ENCODE measurements around the gene LRRIQ4.
A peak's percentile ranks its signal among the peaks of the same experiment; 100 is the strongest.

LRRIQ4 gene

DNA sequence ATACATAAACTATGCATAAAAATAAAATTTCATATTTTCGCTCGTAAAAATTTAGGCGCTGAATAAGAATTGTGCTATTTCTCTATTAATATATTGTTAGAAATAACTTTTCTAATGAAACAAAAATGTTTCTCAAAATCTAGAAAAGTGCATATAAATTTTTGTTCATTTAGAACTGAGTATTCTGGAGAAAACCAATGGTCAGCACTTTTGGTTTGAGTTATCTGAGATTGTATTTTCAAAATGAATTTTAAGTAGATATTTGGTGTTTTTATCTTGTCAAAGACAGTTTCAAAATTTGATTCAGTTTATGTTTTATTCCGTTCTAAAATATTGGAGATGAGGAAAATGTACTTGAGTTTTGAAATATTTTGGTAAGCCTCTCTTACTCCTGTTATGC, 25.6 kb upstream of the LRRIQ4 start:
- DNase-seq (ENCODE audit: low read depth), result no peak
- TF ChIP-seq, protein P1, sequence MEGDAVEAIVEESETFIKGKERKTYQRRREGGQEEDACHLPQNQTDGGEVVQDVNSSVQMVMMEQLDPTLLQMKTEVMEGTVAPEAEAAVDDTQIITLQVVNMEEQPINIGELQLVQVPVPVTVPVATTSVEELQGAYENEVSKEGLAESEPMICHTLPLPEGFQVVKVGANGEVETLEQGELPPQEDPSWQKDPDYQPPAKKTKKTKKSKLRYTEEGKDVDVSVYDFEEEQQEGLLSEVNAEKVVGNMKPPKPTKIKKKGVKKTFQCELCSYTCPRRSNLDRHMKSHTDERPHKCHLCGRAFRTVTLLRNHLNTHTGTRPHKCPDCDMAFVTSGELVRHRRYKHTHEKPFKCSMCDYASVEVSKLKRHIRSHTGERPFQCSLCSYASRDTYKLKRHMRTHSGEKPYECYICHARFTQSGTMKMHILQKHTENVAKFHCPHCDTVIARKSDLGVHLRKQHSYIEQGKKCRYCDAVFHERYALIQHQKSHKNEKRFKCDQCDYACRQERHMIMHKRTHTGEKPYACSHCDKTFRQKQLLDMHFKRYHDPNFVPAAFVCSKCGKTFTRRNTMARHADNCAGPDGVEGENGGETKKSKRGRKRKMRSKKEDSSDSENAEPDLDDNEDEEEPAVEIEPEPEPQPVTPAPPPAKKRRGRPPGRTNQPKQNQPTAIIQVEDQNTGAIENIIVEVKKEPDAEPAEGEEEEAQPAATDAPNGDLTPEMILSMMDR (conservative IDR thresholded peaks at IDR 0.05; ENCODE audit: control insufficient read depth, insufficient read depth, low read depth, low read length), result no peak
- no peak overlapping the region for H3K4me3 ChIP-seq (ENCODE audit: control insufficient read depth, low read depth, low read length)

DNA sequence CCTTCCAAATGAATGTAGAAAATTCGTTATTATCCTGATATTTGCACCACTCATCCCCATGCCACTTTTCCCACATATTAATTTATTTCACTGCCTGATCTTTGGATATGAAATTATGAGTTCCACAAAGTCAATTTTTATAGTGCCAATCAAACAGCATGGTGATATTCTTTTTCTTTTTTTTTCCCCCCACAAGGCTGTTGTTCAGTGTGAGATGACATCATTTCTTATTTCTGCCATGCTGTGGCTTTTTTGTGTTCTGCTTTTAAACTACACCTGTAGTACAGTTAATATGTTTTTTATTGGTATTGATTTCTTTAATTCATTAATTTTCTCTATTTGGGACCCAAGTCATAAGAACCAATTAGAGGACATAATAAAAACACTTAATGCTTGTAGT, 24.9 kb upstream of the LRRIQ4 start:
- TF ChIP-seq, protein P1 (conservative IDR thresholded peaks at IDR 0.05; ENCODE audit: control insufficient read depth, insufficient read depth, low read depth, low read length), result no peak
- no peak for DNase-seq (ENCODE audit: low read depth)
- no peak overlapping the region for H3K4me3 ChIP-seq (ENCODE audit: control insufficient read depth, low read depth, low read length)

DNA sequence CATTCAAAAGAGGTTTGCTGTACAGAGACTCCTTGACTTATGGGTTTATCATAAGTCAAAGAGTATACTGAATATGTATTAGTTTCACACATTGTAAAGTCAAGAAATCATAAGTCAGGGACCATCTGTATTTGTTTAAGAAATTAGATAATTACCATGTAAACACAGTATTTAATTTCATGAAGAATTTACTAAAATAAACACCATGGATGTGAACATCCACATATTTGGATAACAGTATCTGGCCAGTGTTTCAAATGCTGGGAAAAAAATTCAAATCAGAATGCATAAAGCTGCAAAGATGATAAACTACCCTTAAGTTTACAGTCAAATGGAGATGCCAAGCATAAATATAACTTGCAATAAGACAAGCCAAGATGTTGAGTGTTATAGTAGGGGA, 22.5 kb upstream of the LRRIQ4 start:
- TF ChIP-seq, protein P1 (conservative IDR thresholded peaks at IDR 0.05; ENCODE audit: control insufficient read depth, insufficient read depth, low read depth, low read length), result no peak
- no peak for DNase-seq (ENCODE audit: low read depth)
- no peak overlapping the region for H3K4me3 ChIP-seq (ENCODE audit: control insufficient read depth, low read depth, low read length)

DNA sequence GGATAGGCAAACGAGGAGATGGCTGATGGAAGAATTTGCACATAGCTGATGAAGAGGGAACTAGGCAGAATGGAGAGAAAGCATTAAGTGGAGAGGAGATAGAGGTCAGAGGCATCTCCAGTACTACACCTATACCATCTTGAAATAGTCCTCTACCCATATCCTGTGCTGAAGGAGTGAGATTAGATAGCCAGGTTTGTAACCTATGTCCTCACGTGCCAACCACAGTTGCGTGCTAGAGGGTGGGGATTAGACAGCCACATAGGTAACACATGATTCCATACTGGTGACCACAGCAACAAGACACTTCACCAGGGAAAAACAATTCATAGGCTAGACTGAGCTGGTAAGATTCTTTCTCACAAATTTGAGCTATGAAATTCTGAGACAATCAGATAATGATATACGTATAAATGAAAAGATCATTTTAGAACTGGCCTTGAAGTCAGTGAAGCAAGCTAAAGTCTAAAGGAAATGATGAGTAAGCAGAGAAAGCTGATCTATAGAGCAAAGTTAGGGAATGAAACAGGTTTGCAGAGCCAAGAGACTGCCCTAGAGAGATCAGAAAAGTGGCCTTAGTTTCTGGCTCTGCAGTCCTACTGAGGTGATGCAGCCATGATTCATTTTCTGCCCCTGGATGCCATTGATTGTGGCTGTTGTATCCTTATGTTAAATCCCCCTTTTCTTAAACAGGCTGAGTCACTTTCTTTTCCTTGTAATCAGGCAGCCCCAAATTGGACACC, 21.8 kb upstream of the LRRIQ4 start:
- no peak overlapping the region for H3K4me3 ChIP-seq (ENCODE audit: control insufficient read depth, low read depth, low read length)
- peak; percentile 22 for DNase-seq (ENCODE audit: low read depth)
- TF ChIP-seq, protein P1 (conservative IDR thresholded peaks at IDR 0.05; ENCODE audit: control insufficient read depth, insufficient read depth, low read depth, low read length), result no peak

DNA sequence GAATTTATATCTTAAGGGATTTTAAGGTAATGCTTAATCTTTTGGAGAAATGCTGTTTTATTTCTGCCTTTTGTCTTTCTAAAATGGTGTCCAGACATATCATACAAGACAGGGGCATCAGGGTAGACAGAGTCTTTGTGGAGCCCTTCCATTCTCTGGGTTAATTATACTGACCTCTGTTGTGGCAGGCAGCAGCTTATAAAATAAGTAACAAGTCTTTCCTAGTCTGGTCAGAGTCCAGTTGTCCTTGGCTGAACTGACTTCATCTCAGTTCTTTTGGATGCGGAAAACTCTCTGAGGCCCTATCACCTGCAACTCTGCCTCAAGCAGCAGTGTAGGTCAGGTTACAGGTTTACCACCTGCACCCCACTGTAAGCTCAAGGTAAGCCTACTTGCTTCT, 20.3 kb upstream of the LRRIQ4 start:
- H3K4me3 ChIP-seq (ENCODE audit: control insufficient read depth, low read depth, low read length), result no peak overlapping the region
- DNase-seq (ENCODE audit: low read depth), result no peak
- TF ChIP-seq, protein P1 (conservative IDR thresholded peaks at IDR 0.05; ENCODE audit: control insufficient read depth, insufficient read depth, low read depth, low read length), result no peak

DNA sequence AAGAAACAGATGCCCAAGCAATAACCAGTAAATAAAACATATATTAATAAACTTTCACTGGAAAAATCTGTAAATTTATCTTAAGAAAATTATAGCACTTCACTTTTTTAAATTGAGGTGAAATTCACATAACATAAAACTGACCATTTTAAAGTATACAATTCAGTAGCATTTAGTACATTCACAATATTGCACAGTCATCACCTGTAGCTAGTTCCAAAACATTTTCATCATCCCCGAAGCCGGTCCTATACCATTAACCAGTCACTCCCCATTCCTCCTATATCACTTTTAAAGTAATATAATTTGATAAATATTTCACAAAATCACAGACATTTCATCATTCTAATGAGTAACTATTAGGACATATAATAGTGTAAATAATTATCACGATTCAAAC, 8.0 kb upstream of the LRRIQ4 start:
- TF ChIP-seq, protein P1 (conservative IDR thresholded peaks at IDR 0.05; ENCODE audit: control insufficient read depth, insufficient read depth, low read depth, low read length), result no peak
- DNase-seq (ENCODE audit: low read depth), result no peak
- H3K4me3 ChIP-seq (ENCODE audit: control insufficient read depth, low read depth, low read length), result no peak overlapping the region

Data from fibroblast of mammary gland (primary cell).